AG04449 (cell line): ENCODE measurements around the gene DUOXA1.

ENCODE experiments used
- CTCF ChIA-PET: fragments of 350-600 bp; formaldehyde crosslinking; extraction: SDS; loops from one replicate; lab custom pipeline; 2021; ENCODE audit warnings: antibody characterized with exemption; lab: Yijun Ruan, JAX
- POLR2A ChIA-PET: fragments of 400-600, 350-600 bp; formaldehyde crosslinking; extraction: SDS; loops from one replicate; lab custom pipeline; 2020; ENCODE audit warnings: antibody characterized with exemption, inconsistent platforms; lab: Yijun Ruan, JAX
- DNase-seq: peaks from one replicate; pipeline ENCODE4 v3.0.0-alpha.2; 2010; ENCODE audit warnings: low read depth, low spot score
- H3K4me3 ChIP-seq: 2 replicates; pipeline ENCODE4 v1.5.1; 2011; ENCODE audit warnings: low read depth, mild to moderate bottlenecking, control low read depth, low read length
- TF ChIP-seq, protein P1 (sequence below): IDR thresholded peaks from one replicate; pipeline ENCODE4 v1.5.1; 2011; ENCODE audit warnings: mild to moderate bottlenecking, moderate library complexity, low read length, control low read depth, inconsistent platforms; ENCODE audit not compliant: insufficient read depth; ENCODE audit errors: missing control alignments

Gene DUOXA1

DNA sequence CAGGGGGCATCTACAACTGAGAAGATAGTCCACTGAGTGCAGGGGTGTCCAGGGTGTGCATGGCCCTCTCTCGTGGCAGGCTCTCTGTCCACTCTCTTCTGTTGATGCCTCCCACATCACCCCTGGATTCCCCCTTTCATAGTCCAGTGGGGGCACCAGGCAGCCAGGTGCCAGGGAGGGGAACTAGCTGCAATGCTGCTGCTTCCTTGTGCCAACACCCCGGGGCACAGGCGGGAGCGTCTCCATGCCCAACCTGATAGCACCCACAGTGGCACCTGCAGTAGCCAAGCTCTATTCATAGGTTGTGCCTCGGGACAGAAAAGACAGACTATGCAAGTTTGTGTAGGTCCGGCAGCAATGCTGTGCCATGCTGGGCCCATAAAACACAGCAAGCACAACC, 27.5 kb downstream of the DUOXA1 start:
- DNase-seq, result no peak
- ChIA-PET POLR2A (no interaction called here), CTCF (interaction anchor here (3.4 kb wide), 1 partner anchor 16 kb away, joined by 22 read pairs; no protein-coding TSS in a partner anchor)
- H3K4me3 ChIP-seq, result no peak overlapping the region
- TF ChIP-seq, protein P1, sequence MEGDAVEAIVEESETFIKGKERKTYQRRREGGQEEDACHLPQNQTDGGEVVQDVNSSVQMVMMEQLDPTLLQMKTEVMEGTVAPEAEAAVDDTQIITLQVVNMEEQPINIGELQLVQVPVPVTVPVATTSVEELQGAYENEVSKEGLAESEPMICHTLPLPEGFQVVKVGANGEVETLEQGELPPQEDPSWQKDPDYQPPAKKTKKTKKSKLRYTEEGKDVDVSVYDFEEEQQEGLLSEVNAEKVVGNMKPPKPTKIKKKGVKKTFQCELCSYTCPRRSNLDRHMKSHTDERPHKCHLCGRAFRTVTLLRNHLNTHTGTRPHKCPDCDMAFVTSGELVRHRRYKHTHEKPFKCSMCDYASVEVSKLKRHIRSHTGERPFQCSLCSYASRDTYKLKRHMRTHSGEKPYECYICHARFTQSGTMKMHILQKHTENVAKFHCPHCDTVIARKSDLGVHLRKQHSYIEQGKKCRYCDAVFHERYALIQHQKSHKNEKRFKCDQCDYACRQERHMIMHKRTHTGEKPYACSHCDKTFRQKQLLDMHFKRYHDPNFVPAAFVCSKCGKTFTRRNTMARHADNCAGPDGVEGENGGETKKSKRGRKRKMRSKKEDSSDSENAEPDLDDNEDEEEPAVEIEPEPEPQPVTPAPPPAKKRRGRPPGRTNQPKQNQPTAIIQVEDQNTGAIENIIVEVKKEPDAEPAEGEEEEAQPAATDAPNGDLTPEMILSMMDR, result no peak

DNA sequence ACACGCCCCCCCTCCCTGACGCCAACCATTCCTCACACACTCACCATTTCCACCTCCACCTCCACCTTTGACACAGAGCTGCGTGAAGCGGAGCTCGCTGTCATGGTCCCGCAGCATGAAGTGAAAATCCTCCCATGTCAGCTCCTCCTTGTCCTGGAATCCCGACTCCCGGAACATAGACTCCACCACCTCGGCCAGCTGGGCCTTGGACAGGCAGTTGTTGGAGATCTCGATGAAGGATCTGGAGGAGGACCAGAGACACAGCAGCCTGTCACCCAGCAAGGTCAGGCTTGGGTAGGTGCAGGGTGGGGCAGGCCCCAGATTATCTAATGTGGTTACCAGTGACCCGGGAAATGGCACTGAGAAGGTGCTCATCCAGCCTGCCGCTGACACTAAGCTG, 27.9 kb downstream of the DUOXA1 start:
- no peak overlapping the region for H3K4me3 ChIP-seq
- TF ChIP-seq, protein P1, result no peak
- ChIA-PET POLR2A (no interaction called here), CTCF (interaction anchor here (3.4 kb wide), 1 partner anchor 16 kb away, joined by 22 read pairs; no protein-coding TSS in a partner anchor)
- DNase-seq, result no peak

DNA sequence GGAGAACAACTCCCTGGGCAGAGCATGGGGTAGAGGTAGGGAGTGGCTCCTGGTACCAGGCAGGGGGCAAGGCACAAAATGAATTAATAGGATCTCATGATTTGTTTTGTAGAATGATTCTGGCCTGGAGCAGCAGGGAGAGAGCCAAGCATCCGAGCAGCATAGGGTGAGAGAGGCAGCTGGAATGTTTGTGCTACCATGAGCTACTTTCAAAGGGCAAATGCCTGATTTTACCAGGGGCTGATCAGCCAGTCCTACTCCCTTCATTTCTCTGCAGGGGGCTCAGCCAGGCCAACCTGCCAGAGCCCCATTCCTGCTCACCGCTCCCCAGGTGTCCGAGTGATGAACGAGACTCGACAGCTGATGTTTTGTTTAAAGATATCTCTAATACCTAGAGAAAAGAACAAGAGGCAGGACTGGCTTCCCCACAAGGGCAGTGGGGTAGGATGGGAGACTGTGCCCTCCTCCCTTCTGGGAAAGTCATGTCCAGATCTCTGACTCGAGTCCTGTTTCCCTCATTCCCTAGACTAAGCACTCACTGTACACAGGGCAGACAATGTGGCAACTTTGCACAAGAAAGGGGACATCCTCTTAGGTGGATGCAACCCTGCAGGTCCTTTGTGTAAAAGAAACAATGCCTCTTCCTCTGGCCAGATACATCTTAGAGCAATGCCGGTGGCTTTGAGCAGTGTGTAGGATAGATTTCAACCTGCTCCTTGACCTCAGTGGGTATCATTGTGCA, 28.6 kb downstream of the DUOXA1 start:
- ChIA-PET POLR2A (no interaction called here), CTCF (interaction anchor here (3.4 kb wide), 1 partner anchor 17 kb away, joined by 22 read pairs; no protein-coding TSS in a partner anchor)
- no peak for DNase-seq
- H3K4me3 ChIP-seq, result no peak overlapping the region
- TF ChIP-seq, protein P1, result no peak

DNA sequence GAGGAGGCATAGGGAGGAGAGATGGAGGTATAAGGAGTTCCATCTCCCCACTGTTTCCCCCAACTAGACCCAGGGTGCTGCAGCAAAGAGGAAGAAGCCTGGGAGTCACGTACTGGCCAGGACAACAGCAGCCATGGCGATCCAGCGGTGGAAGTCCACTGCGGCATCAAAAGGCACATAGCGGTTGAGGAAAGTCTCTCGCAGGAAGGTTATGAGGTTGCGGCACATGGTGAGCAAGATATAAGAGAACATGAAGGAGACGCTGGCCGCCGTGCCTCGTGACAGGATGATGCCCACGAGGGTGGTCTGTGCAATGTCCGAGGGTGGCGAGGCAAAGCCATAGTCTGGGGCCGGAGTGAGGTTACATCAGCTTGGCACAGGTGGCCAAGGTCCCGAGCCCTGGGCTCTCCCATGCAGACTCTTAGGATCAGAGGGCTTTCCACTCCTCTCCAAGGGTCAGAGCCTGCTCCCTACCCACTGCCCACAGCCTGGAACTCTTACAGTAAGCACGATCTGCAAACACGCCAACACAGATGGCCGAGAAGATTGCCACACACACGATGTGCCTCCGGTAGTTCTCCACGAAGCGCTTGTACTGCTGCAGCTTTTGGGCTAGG, 30.0 kb downstream of the DUOXA1 start:
- ChIA-PET CTCF (no interaction called here), POLR2A (no interaction called here)
- TF ChIP-seq, protein P1, result no peak
- no peak overlapping the region for H3K4me3 ChIP-seq
- DNase-seq, result no peak

DNA sequence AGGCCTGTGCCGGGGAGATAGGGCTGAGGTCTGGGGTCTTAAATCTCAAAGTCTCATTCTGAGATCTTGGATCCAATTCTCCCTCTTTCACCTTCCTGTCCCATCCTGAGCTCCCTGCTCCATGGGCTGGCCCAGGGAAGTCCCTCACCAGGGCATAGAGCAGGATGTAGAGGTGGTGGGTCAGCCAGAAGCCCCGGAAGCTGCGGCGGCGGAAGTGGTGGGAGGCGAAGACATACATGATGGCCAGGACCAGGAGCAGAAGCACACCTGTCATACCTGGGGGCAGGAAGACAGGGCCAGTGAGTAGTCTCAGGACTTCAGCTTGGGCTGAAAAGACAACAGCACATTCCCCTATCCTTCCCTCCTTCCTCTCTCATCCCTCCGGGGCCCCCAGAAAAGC, 32.2 kb downstream of the DUOXA1 start:
- no peak overlapping the region for H3K4me3 ChIP-seq
- TF ChIP-seq, protein P1, result no peak
- DNase-seq, result no peak
- POLR2A ChIA-PET, result no interaction called here
- CTCF ChIA-PET, result interaction anchor here (7.4 kb wide), 1 partner anchor 21 kb away, joined by 39 read pairs; no protein-coding TSS in a partner anchor

DNA sequence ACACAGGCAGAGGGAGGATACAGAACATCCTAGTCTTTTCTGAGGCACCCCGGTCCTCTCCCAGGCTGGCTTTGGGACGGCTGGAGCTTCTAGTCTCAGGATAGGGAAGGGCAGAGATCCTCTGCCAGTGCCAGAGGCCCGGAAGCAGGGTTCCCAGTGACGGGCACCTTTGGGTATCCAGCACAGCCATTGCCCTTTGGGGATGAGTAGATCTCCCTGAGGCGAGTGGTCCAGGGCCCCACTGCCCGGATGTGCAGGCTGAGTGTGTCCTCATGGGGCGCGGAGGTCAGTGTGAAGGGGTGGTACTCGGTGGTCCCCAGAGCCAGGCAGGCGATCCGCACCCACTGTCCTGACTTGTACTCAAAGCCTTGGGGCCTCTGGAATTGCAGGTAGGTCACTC, 34.0 kb downstream of the DUOXA1 start:
- ChIA-PET POLR2A (no interaction called here), CTCF (interaction anchor here (7.4 kb wide), 1 partner anchor 23 kb away, joined by 39 read pairs; no protein-coding TSS in a partner anchor)
- TF ChIP-seq, protein P1, result no peak
- DNase-seq, result no peak
- H3K4me3 ChIP-seq, result no peak overlapping the region
